Adrenal gland (tissue), 12 donors: ENCODE data around the gene LIPC. TPM values are rescaled to one million over a fixed set of nuclear protein-coding genes. Genes with fewer than 3 reads are reported as not detected.

Source experiments
- DNase-seq, 7 donors: peaks; one replicate each; pipeline ENCODE4 v3.0.0-alpha.2; 2019 to 2020
- H3K27ac ChIP-seq, 5 donors: fragments of 200-600 bp; sonication (generic) in 4 of 5; 1 replicate in 3 of 5; 2 replicates in 2 of 5; pipeline versions ENCODE4 v1.5.1 to v1.8.0; 2016 to 2020; ENCODE audit warnings: mild to moderate bottlenecking in 1 of 5
- H3K27me3 ChIP-seq: fragments of 200-600 bp; 2 replicates; pipeline ENCODE4 v1.8.0; 2021
- H3K36me3 ChIP-seq, 2 donors: fragments of 200-600 bp; replicated peaks in 1 of 2; 1 replicate in 1 of 2; 2 replicates in 1 of 2; pipeline versions ENCODE4 v1.5.1 to v1.8.0; 2018 to 2022
- H3K4me1 ChIP-seq, 2 donors: fragments of 200-600 bp; replicated peaks in 1 of 2; 1 replicate in 1 of 2; 2 replicates in 1 of 2; pipeline versions ENCODE4 v1.5.1 to v1.8.0; 2018 to 2021
- H3K4me3 ChIP-seq, 4 donors: fragments of 200-600 bp; sonication (generic) in 3 of 4; one replicate each; pipeline ENCODE4 v1.5.1; 2016 to 2018
- H3K9me3 ChIP-seq, 3 donors: fragments of 200-600 bp; sonication (generic) in 1 of 3; replicated peaks in 1 of 3; 1 replicate in 2 of 3; 2 replicates in 1 of 3; pipeline versions ENCODE4 v1.5.1 to v1.8.0; 2016 to 2021
- CTCF ChIP-seq, 6 experiments: fragments of 450-650 bp in 4 of 6; fragments of 200-600 bp in 2 of 6; sonication (generic) in 1 of 6; IDR thresholded peaks; 1 replicate in 5 of 6; 2 replicates in 1 of 6; pipeline versions ENCODE4 v1.5.1 to v1.8.0; 2016 to 2021; ENCODE audit warnings: antibody characterized with exemption in 6 of 6, mild to moderate bottlenecking in 2 of 6, moderate library complexity in 1 of 6
- POLR2A ChIP-seq, 2 donors: fragments of 450-650 bp; IDR thresholded peaks; one replicate each; pipeline ENCODE4 v1.6.1; 2017; ENCODE audit warnings: antibody characterized with exemption in 2 of 2, mild to moderate bottlenecking in 2 of 2, moderate library complexity in 1 of 2
- WGBS, 4 donors: extraction: QIAGEN DNeasy Blood & Tissue Kit in 2 of 4; methylation state at CpG; one replicate each; pipeline versions ENCODE4 v1.1.5 to v1.1.7; 2013 to 2017; 5-methylcytosine and 5-hydroxymethylcytosine counted together
- intact Hi-C, 2 donors: fragments of 100-400 bp; cut with DNase I; formaldehyde crosslinking; loops; one replicate each; pipeline versions ENCODE4 v1.14.1 to v1.15.0; 2022 to 2023
- polyA plus RNA-seq, 3 donors: library from polyadenylated mRNA; stranded (reverse); fragments of 200-250 nt in 2 of 3; fragments of 350-450 nt in 1 of 3; fragmentation: Illumina TruSeq in 1 of 3; extraction: RNeasy Lipid Tissue Mini Kit (QIAGEN cat#74804) in 1 of 3; gene quantifications; one replicate each; pipeline ENCODE4 v1.2.3, GENCODE V29; 2013 to 2014
- total RNA-seq, 9 donors: library from RNA; depleted of rRNA in 4 of 9; stranded (reverse); fragments of >200 nt in 4 of 9; fragments of 120-200 nt in 1 of 9; fragmentation: NEBNext Ultra II Directional in 1 of 9; extraction: Animal tissue kit (Norgen Biotek cat#: 25700) in 1 of 9; gene quantifications; one replicate each; pipeline versions ENCODE4 v1.1.0 to v1.2.4, GENCODE V29; 2013 to 2023
- donor health status: healthy with polysubstance abuse.
- donor health status: Bipolar disorder and iron deficiency.
- donor health status: DM: yes; HTN: yes; CAD: no.
- donor health status: DM: no; HTN: no; CAD: no.
- donor health status: DM: no; HTN: no; CAD: no.
- donor health status: DM: yes; HTN: yes; CAD: no.

The LIPC gene
- total and polyA plus RNA-seq, 12 donors = 0.11 to 1.0 (median 0.24) TPM; not detected in 5

- no peak overlapping the region for H3K4me3 ChIP-seq
- intact Hi-C loops = no loop called here
- 81 to 88% (median 86%) methylated on average over 6 of the region's 6 CpGs for WGBS, 4 donors
- no peaks in the 10 kb centered on the region for H3K4me1 ChIP-seq
- no peaks in the 10 kb centered on the region for H3K9me3 ChIP-seq
- DNase-seq = no peak
- H3K27ac ChIP-seq = no peak overlapping the region
- TF ChIP-seq POLR2A (IDR thresholded peaks at IDR 0.05) = no peak
- TF ChIP-seq CTCF (IDR thresholded peaks at IDR 0.05) = no peak
- no peaks in the 10 kb centered on the region for H3K27me3 ChIP-seq
- H3K36me3 ChIP-seq = no peaks in the 10 kb centered on the region
Observed at GRCh38 chr15:58571491-58571890, 139.7 kb downstream of the LIPC start.

GRCh38 chr15:58572521-58572920 lies 140.7 kb downstream of the LIPC start:
- Histone ChIP-seq H3K36me3 (no peaks in the 10 kb centered on the region), H3K4me3 (no peak overlapping the region), H3K27me3 (no peaks in the 10 kb centered on the region), H3K9me3 (no peaks in the 10 kb centered on the region), H3K27ac (no peak overlapping the region), H3K4me1 (no peaks in the 10 kb centered on the region)
- WGBS, 4 donors = 80 to 96% (median 93%) methylated on average over 4 of the region's 4 CpGs
- TF ChIP-seq CTCF (IDR thresholded peaks at IDR 0.05) = no peak
- no peak for TF ChIP-seq POLR2A (IDR thresholded peaks at IDR 0.05)
- DNase-seq = no peak
- intact Hi-C loops = no loop called here

GRCh38 chr15:58573270-58573669 lies 141.5 kb downstream of the LIPC start:
- Histone ChIP-seq H3K36me3 (no peaks in the 10 kb centered on the region), H3K9me3 (no peaks in the 10 kb centered on the region), H3K4me3 (no peak overlapping the region), H3K27me3 (no peaks in the 10 kb centered on the region), H3K4me1 (no peaks in the 10 kb centered on the region), H3K27ac (no peak overlapping the region)
- intact Hi-C loops = no loop called here
- TF ChIP-seq CTCF (IDR thresholded peaks at IDR 0.05) (no peak), POLR2A (IDR thresholded peaks at IDR 0.05) (no peak)
- no peak for DNase-seq
- WGBS, 4 donors = 71 to 83% (median 79%) methylated on average over 4 of the region's 4 CpGs

- no peak overlapping the region for H3K4me3 ChIP-seq
- H3K4me1 ChIP-seq = no peaks in the 10 kb centered on the region
- DNase-seq = no peak
- no peak overlapping the region for H3K27ac ChIP-seq
- H3K9me3 ChIP-seq = no peaks in the 10 kb centered on the region
- no peaks in the 10 kb centered on the region for H3K27me3 ChIP-seq
- intact Hi-C loops = no loop called here
- H3K36me3 ChIP-seq = no peaks in the 10 kb centered on the region
- TF ChIP-seq POLR2A (IDR thresholded peaks at IDR 0.05) (no peak), CTCF (IDR thresholded peaks at IDR 0.05) (no peak)
- WGBS, 4 donors = 85 to 96% (median 87%) methylated on average over 4 of the region's 4 CpGs
Observed at GRCh38 chr15:58574631-58575030, 142.8 kb downstream of the LIPC start.
